A673 (cell line): ENCODE results near the gene ADCYAP1R1.

Experiments used
- CTCF ChIP-seq: fragments of 300-800, 200-600 bp; sonication (generic); conservative IDR thresholded peaks from 2 replicates; pipeline ENCODE4 v1.5.1; 2017; ENCODE audit warnings: low read depth, mild to moderate bottlenecking, antibody characterized with exemption, low read length, moderate library complexity, mixed read lengths
- EZH2 ChIP-seq: fragments of 200-600 bp; sonication (generic); IDR thresholded peaks from 2 replicates; pipeline ENCODE4 v1.6.1; 2017; ENCODE audit warnings: borderline replicate concordance, low read depth, mild to moderate bottlenecking, mixed read lengths, antibody characterized with exemption, low read length; ENCODE audit not compliant: poor library complexity, severe bottlenecking

- TF ChIP-seq CTCF (no peak), EZH2 (no peak)
Measured at GRCh38 chr7:31059551-31059950, 7.4 kb downstream of the ADCYAP1R1 start.
